Panc1 (cell line): ENCODE data around the gene PGLYRP2. TPM values are rescaled to one million over a fixed set of nuclear protein-coding genes. Genes with fewer than 3 reads are reported as not detected.

ENCODE experiments used
- ATAC-seq: fragments of 200-7000 bp; cut with Tn5 transposase; 2 replicates; pipeline ENCODE4 v1.9.1; 2020; ENCODE audit warnings: mild to moderate bottlenecking, moderate library complexity
- BruUV-seq: library from RNA; stranded (reverse); fragments of 400-500 nt; replicated peaks from 2 replicates; lab custom pipeline; 2021; lab: Mats Ljungman, UMichigan
- CTCF ChIA-PET: fragments of 300-600 bp; sonication (Branson Sonifier 250); formaldehyde crosslinking; loops from one replicate; lab custom pipeline; 2022; ENCODE audit warnings: antibody characterized with exemption; lab: Charles Lee
- POLR2A ChIA-PET: fragments of 300-600 bp; sonication (Branson Sonifier 250); formaldehyde crosslinking; loops from one replicate; lab custom pipeline; 2022; ENCODE audit warnings: antibody characterized with exemption; lab: Charles Lee
- DNase-seq: peaks from one replicate; pipeline ENCODE4 v3.0.0-alpha.2; 2010; ENCODE audit warnings: low read depth, low spot score
- H3K27ac ChIP-seq: 2 replicates; pipeline ENCODE4 v1.5.1; 2011; ENCODE audit warnings: mild to moderate bottlenecking, low read length, inconsistent platforms
- H3K27me3 ChIP-seq: fragments of 200-500 bp; sonication (Bioruptor generic); 2 replicates; pipeline ENCODE4 v1.6.0; 2014; ENCODE audit warnings: low read length, inconsistent platforms; ENCODE audit not compliant: control insufficient read depth, insufficient read depth
- H3K36me3 ChIP-seq: fragments of 200-500 bp; sonication (Bioruptor generic); 2 replicates; pipeline ENCODE4 v1.5.1; 2014; ENCODE audit warnings: inconsistent platforms, mild to moderate bottlenecking, low read length, moderate library complexity; ENCODE audit not compliant: control insufficient read depth, insufficient read depth
- H3K4me1 ChIP-seq: 2 replicates; pipeline ENCODE4 v1.5.1; 2011; ENCODE audit warnings: inconsistent platforms, mild to moderate bottlenecking, low read length, moderate library complexity; ENCODE audit not compliant: control insufficient read depth, insufficient read depth
- H3K4me3 ChIP-seq, 2 experiments: 2 replicates each; pipeline ENCODE4 v1.5.1; 2011 to 2012; ENCODE audit warnings: low read depth in 2 of 2, low read length in 2 of 2, mild to moderate bottlenecking in 2 of 2, inconsistent platforms in 1 of 2, moderate library complexity in 1 of 2
- H3K9me3 ChIP-seq: fragments of 200-500 bp; sonication (Bioruptor generic); 2 replicates; pipeline ENCODE4 v1.5.1; 2014; ENCODE audit warnings: low read depth, mild to moderate bottlenecking, inconsistent platforms, low read length, moderate library complexity; ENCODE audit not compliant: control insufficient read depth, insufficient read depth
- CTCF ChIP-seq: fragments of 450-650 bp; IDR thresholded peaks from 2 replicates; pipeline ENCODE4 v1.5.1; 2017; ENCODE audit warnings: mild to moderate bottlenecking
- POLR2AphosphoS5 ChIP-seq: IDR thresholded peaks from 2 replicates; pipeline ENCODE4 v1.6.1; 2012; ENCODE audit warnings: mild to moderate bottlenecking, low read depth, low read length, moderate library complexity
- SIN3A ChIP-seq: IDR thresholded peaks from 2 replicates; pipeline ENCODE4 v1.6.1; 2012; ENCODE audit warnings: low read depth, mild to moderate bottlenecking, low read length, moderate library complexity, borderline replicate concordance; ENCODE audit not compliant: insufficient read depth
- TCF7L2 ChIP-seq: IDR thresholded peaks from 2 replicates; pipeline ENCODE4 v1.6.1; 2011; ENCODE audit warnings: mild to moderate bottlenecking, low read depth, low read length, inconsistent platforms
- in situ Hi-C: cut with HindIII; loops from 2 replicates; pipeline ENCODE4 v1.10.0; 2016; ENCODE audit warnings: low sequenced_read_pairs, low pct_unique_long_range_greater_than_20kb
- intact Hi-C: fragments of 100-400 bp; cut with micrococcal nuclease; formaldehyde crosslinking; loops from one replicate; pipeline ENCODE4 v1.10.0; 2022; ENCODE audit not compliant: unreplicated experiment
- total RNA-seq: library from RNA; stranded (reverse); gene quantifications from one replicate; pipeline ENCODE4 v1.2.1, GENCODE V29; 2021; ENCODE audit not compliant: unreplicated experiment
- TF ChIP-seq, protein P1 (sequence below), 2 experiments: IDR thresholded peaks; 2 replicates each; pipeline ENCODE4 v1.6.1; 2011 to 2012; ENCODE audit warnings: low read depth in 2 of 2, control low read depth in 1 of 2, low read length in 1 of 2, mild to moderate bottlenecking in 1 of 2, moderate library complexity in 1 of 2; ENCODE audit not compliant: insufficient read depth in 1 of 2

The PGLYRP2 gene
- total RNA-seq, 1 experiment from 2014 or later, result not detected

DNA sequence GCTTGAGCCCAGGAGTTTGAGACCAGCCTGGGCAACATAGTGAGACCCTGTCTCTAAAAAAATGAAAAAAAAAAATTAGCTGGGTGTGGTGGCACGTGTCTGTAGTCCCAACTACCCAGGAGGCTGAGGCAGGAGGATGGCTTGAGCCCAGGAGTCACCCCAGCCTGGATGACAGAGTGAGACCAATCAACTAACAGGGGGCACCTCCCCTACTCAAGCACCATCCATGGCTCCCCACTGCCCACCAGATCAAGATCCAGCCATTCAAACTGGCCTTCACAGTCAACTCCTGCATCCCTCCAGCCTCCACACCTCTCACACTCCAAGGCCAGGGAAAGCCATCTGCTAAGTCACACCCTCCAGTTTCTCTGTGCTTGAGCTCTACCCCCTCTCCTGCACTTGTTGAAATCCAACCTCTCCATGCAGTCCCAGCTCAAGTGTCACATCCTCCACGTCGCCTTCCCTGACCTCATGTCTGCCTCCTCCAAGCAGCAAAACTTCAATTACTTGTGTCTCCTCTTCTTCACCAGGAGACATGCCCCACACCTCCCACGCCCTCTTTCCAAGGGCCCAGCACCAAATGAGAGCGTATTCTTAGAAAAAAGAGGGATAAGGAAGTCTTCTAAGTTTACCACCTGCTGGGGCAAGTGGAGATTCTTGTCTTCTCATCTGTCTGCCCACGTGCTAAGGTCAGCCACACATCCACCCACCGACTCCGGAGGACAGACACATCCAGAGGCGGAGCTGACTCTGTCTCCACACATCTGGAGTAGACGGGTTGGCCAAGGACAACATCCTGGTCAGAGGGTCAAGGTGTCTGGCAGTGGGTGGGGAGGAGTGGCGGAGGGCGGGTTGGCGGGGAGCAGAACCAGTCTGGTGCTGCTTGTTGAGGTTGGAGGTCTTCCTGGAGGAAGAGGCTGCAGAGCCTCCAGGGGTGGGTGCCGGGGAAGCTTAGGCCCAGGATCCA lies 28.1 kb upstream of the PGLYRP2 start:
- ChIA-PET CTCF (no interaction called here), POLR2A (interaction anchor here (0.6 kb wide), 1 partner anchor 32 kb away, joined by 3 read pairs; no protein-coding TSS in a partner anchor)
- no peak overlapping the region for H3K4me3 ChIP-seq
- BruUV-seq, result no TSS peak
- no peaks in the 10 kb centered on the region; the same call in 1 of the 2 replicates for H3K27me3 ChIP-seq
- ATAC-seq (no peak), DNase-seq (no peak)
- TF ChIP-seq TCF7L2 (no peak), POLR2AphosphoS5 (no peak), SIN3A (no peak), CTCF (no peak)
- TF ChIP-seq, protein P1, sequence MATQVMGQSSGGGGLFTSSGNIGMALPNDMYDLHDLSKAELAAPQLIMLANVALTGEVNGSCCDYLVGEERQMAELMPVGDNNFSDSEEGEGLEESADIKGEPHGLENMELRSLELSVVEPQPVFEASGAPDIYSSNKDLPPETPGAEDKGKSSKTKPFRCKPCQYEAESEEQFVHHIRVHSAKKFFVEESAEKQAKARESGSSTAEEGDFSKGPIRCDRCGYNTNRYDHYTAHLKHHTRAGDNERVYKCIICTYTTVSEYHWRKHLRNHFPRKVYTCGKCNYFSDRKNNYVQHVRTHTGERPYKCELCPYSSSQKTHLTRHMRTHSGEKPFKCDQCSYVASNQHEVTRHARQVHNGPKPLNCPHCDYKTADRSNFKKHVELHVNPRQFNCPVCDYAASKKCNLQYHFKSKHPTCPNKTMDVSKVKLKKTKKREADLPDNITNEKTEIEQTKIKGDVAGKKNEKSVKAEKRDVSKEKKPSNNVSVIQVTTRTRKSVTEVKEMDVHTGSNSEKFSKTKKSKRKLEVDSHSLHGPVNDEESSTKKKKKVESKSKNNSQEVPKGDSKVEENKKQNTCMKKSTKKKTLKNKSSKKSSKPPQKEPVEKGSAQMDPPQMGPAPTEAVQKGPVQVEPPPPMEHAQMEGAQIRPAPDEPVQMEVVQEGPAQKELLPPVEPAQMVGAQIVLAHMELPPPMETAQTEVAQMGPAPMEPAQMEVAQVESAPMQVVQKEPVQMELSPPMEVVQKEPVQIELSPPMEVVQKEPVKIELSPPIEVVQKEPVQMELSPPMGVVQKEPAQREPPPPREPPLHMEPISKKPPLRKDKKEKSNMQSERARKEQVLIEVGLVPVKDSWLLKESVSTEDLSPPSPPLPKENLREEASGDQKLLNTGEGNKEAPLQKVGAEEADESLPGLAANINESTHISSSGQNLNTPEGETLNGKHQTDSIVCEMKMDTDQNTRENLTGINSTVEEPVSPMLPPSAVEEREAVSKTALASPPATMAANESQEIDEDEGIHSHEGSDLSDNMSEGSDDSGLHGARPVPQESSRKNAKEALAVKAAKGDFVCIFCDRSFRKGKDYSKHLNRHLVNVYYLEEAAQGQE (IDR thresholded peaks at IDR 0.05; ENCODE audit: insufficient read depth in 1 of 2, low read depth in 2 of 2, low read length in 1 of 2), result no peak
- H3K27ac ChIP-seq, result no peak overlapping the region
- H3K36me3 ChIP-seq, result no peaks in the 10 kb centered on the region
- H3K9me3 ChIP-seq, result no peaks in the 10 kb centered on the region
- intact Hi-C loops (no loop called here), in situ Hi-C loops (no loop called here)
- H3K4me1 ChIP-seq, result no peaks in the 10 kb centered on the region

- ChIA-PET CTCF (interaction anchor here (0.6 kb wide), 1 partner anchor 345 kb away, joined by 6 read pairs; no protein-coding TSS in a partner anchor), POLR2A (interaction anchor here (0.6 kb wide), 1 partner anchor 31 kb away, joined by 3 read pairs; no protein-coding TSS in a partner anchor)
- intact Hi-C loops, result no loop called here
- H3K36me3 ChIP-seq, result no peaks in the 10 kb centered on the region
- no peak for DNase-seq
- TF ChIP-seq POLR2AphosphoS5, result no peak
- TF ChIP-seq CTCF, result no peak
- TF ChIP-seq, protein P1 (IDR thresholded peaks at IDR 0.05; ENCODE audit: insufficient read depth in 1 of 2, low read depth in 2 of 2, low read length in 1 of 2), result no peak
- TF ChIP-seq TCF7L2, result no peak
- TF ChIP-seq SIN3A, result no peak
- no peaks in the 10 kb centered on the region for H3K9me3 ChIP-seq
- H3K4me3 ChIP-seq, result no peak overlapping the region
- H3K27ac ChIP-seq, result no peak overlapping the region
- in situ Hi-C loops, result no loop called here
- H3K27me3 ChIP-seq, result no peaks in the 10 kb centered on the region; the same call in 1 of the 2 replicates
- no TSS peak for BruUV-seq
- no peaks in the 10 kb centered on the region for H3K4me1 ChIP-seq
- ATAC-seq, result no peak
Measured at GRCh38 chr19:15506074-15506571, 26.8 kb upstream of the PGLYRP2 start.
